OCI-LY1 (cell line): Measurements from ENCODE around the gene KRT80.

Experiments used
- H2AFZ ChIP-seq: fragments of 200-600 bp; sonication (generic), shearing (Covaris generic); 2 replicates; pipeline ENCODE4 v1.6.0; 2014; ENCODE audit warnings: antibody characterized with exemption, mild to moderate bottlenecking, low read length
- H3F3A ChIP-seq: fragments of 200-600 bp; sonication (generic), shearing (Covaris generic); 2 replicates; pipeline ENCODE4 v1.6.0; 2014; ENCODE audit warnings: mild to moderate bottlenecking, antibody characterized with exemption, low read length, moderate library complexity; ENCODE audit not compliant: insufficient read depth
- H3K27ac ChIP-seq: fragments of 200-600 bp; sonication (generic); 2 replicates; pipeline ENCODE4 v1.5.1; 2014; ENCODE audit warnings: low read length, mixed run types, mild to moderate bottlenecking, low read depth; ENCODE audit not compliant: poor library complexity, severe bottlenecking
- H3K27me3 ChIP-seq: fragments of 200-600 bp; sonication (generic); 2 replicates; pipeline ENCODE4 v1.6.0; 2014; ENCODE audit warnings: antibody characterized with exemption, mild to moderate bottlenecking, low read length, moderate library complexity; ENCODE audit not compliant: insufficient read depth
- H3K36me3 ChIP-seq: fragments of 200-600 bp; sonication (generic); 2 replicates; pipeline ENCODE4 v1.6.1; 2014; ENCODE audit warnings: mild to moderate bottlenecking, antibody characterized with exemption, low read length, moderate library complexity, mixed read lengths; ENCODE audit not compliant: insufficient read depth
- H3K4me1 ChIP-seq: fragments of 200-600 bp; sonication (generic); 2 replicates; pipeline ENCODE4 v1.5.1; 2014; ENCODE audit warnings: mild to moderate bottlenecking, low read length, moderate library complexity; ENCODE audit not compliant: insufficient read depth, severe bottlenecking
- H3K4me2 ChIP-seq: fragments of 200-600 bp; sonication (generic), shearing (Covaris generic); 2 replicates; pipeline ENCODE4 v1.6.1; 2014; ENCODE audit warnings: low read length
- H3K4me3 ChIP-seq: fragments of 200-600 bp; sonication (generic); 2 replicates; pipeline ENCODE4 v1.5.1; 2014; ENCODE audit warnings: low read length, low read depth, mild to moderate bottlenecking, mixed read lengths; ENCODE audit not compliant: poor library complexity, severe bottlenecking
- H3K79me2 ChIP-seq: fragments of 200-600 bp; shearing (Covaris generic); 2 replicates; pipeline ENCODE4 v1.6.1; 2016; ENCODE audit warnings: mixed run types, low read length, mixed read lengths; ENCODE audit not compliant: insufficient read depth
- H3K9ac ChIP-seq: fragments of 200-600 bp; sonication (generic), shearing (Covaris generic); 2 replicates; pipeline ENCODE4 v1.6.1; 2014; ENCODE audit warnings: mild to moderate bottlenecking, low read length, mixed read lengths
- H3K9me2 ChIP-seq: fragments of 200-600 bp; sonication (generic), shearing (Covaris generic); 2 replicates; pipeline ENCODE4 v1.6.1; 2014; ENCODE audit warnings: low read depth, mild to moderate bottlenecking, low read length, mixed read lengths
- H3K9me3 ChIP-seq: fragments of 200-600 bp; shearing (Covaris generic); 2 replicates; pipeline ENCODE4 v1.6.1; 2014; ENCODE audit warnings: low read length, mixed read lengths
- H4K20me1 ChIP-seq: fragments of 200-600 bp; sonication (generic), shearing (Covaris generic); 2 replicates; pipeline ENCODE4 v1.6.0; 2016; ENCODE audit warnings: mild to moderate bottlenecking, low read length; ENCODE audit not compliant: insufficient read depth
- EZH2 ChIP-seq: fragments of 200-600 bp; sonication (generic), shearing (Covaris generic); IDR thresholded peaks from 2 replicates; pipeline ENCODE4 v1.8.0; 2017; ENCODE audit warnings: borderline replicate concordance, mixed run types, mild to moderate bottlenecking, antibody characterized with exemption, low read length, moderate library complexity, mixed read lengths
- TF ChIP-seq, protein P1 (sequence below): fragments of 200-600 bp; sonication (generic), shearing (Covaris generic); IDR thresholded peaks from 2 replicates; pipeline ENCODE4 v1.5.1; 2017; ENCODE audit warnings: mild to moderate bottlenecking, antibody characterized with exemption, low read length, moderate library complexity, mixed read lengths

The KRT80 gene

DNA sequence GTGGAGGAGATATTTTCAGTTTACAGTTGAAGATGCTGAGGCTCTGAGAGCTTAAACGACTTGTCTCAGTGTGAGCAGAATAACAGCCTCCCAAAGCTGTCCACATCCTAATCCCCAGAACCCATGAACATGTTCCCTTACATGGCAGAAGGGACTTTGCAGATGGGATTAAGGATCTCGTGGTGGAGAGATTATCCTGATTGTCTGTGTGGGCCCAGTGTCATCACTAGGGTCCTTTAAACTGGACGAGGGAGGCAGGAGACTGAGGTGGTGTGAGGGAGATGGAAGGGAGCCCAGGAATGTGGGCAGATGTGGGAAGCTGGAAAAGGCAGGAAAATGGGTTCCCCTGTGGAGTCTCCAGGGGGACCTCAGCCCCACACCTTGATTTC is 9.6 kb upstream of the KRT80 start:
- H4K20me1 ChIP-seq, result no peaks in the 10 kb centered on the region
- no peaks in the 10 kb centered on the region for H3K4me1 ChIP-seq
- no peak overlapping the region for H3K27ac ChIP-seq

DNA sequence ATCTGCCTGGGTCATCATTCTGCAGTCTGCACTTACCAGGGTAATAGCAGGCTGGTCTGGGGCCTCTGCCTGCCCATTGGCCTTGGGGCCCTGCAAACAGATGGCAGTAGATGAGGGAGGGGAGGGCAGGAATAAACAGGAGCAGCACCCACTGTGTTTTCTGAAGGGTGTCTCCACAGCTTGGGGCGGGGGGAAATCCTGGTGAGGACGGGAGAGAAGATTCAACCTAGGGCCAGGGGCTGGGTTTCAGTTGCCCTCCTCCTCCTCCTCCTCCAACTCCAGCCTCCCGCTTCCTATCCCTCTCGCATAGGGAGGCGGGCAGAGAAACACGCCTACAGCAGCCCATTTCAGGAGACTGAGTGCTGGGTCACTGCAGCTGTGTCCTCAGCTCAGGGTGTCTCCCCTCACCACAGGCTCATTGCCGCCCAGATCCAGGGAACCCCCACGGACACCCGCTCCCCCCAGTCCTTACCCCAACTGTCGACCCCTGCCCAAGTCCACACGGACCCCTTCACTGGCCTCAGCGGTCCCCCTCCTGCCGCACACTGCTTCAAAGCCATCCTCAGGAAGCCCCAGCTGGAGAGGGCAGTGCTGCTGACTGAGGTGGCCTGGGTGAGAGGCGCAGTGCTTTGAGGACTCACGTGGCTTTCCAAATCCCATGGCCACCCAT is 9.1 kb upstream of the KRT80 start:
- H3K27ac ChIP-seq, result no peak overlapping the region
- H3K4me2 ChIP-seq, result no peak overlapping the region
- H3K4me1 ChIP-seq, result no peaks in the 10 kb centered on the region

More for the DNA sequence above, 9.6 kb upstream of the KRT80 start:
- H3K36me3 ChIP-seq, result no peaks in the 10 kb centered on the region
- no peaks in the 10 kb centered on the region for H3F3A ChIP-seq
- no peak for TF ChIP-seq EZH2
- TF ChIP-seq, protein P1, sequence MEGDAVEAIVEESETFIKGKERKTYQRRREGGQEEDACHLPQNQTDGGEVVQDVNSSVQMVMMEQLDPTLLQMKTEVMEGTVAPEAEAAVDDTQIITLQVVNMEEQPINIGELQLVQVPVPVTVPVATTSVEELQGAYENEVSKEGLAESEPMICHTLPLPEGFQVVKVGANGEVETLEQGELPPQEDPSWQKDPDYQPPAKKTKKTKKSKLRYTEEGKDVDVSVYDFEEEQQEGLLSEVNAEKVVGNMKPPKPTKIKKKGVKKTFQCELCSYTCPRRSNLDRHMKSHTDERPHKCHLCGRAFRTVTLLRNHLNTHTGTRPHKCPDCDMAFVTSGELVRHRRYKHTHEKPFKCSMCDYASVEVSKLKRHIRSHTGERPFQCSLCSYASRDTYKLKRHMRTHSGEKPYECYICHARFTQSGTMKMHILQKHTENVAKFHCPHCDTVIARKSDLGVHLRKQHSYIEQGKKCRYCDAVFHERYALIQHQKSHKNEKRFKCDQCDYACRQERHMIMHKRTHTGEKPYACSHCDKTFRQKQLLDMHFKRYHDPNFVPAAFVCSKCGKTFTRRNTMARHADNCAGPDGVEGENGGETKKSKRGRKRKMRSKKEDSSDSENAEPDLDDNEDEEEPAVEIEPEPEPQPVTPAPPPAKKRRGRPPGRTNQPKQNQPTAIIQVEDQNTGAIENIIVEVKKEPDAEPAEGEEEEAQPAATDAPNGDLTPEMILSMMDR, result no peak
- no peaks in the 10 kb centered on the region for H3K79me2 ChIP-seq
- no peak overlapping the region for H3K4me3 ChIP-seq
- H3K9ac ChIP-seq, result no peak overlapping the region
- no peaks in the 10 kb centered on the region for H3K9me2 ChIP-seq
- H3K4me2 ChIP-seq, result no peak overlapping the region
- no peaks in the 10 kb centered on the region for H3K9me3 ChIP-seq
- H2AFZ ChIP-seq, result no peak overlapping the region
- no peaks in the 10 kb centered on the region; the same call in 1 of the 2 replicates for H3K27me3 ChIP-seq

DNA sequence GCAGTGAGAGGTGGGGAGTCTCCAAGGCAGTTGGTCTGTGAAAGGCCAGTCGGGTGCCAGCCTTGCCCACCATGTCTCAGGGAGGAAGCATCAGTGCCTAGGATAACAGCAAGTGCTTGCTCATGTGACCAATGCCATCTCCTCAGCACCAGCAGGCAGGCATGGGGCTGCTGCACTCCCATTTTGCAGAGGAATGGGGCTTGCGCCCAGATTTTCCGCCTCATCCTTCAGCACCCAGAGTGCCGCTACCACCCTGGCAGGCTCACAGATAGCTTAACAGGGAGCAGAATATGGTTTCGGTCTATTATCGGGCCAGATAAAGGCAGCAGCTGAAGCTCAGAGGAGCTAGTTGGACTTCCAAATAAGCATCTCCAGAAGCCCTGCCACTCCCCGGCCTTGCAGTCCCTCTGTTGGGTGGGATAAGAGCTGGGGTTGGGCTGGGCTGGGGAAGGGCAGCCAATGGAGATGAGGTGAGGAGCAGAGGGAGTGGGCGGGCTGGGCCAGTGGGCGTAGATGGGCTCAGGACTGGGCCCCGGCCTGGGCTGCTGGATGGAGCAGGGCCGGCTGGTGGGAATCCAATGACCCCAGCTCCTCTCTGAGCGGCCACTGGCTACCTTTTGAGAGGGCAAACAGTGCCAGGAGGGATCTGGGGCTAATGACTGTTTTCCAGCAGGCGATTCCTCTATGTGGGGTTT is 8.4 kb upstream of the KRT80 start:
- H3K9ac ChIP-seq, result no peak overlapping the region
- H3K36me3 ChIP-seq, result no peaks in the 10 kb centered on the region
- H4K20me1 ChIP-seq, result no peaks in the 10 kb centered on the region
- no peak overlapping the region for H3K27ac ChIP-seq
- H3K9me3 ChIP-seq, result no peaks in the 10 kb centered on the region
- no peaks in the 10 kb centered on the region for H3K4me1 ChIP-seq
- no peaks in the 10 kb centered on the region for H3K9me2 ChIP-seq
- H3K4me3 ChIP-seq, result no peak overlapping the region
- H2AFZ ChIP-seq, result no peak overlapping the region
- H3K4me2 ChIP-seq, result no peak overlapping the region
- H3K79me2 ChIP-seq, result no peaks in the 10 kb centered on the region
- no peaks in the 10 kb centered on the region for H3F3A ChIP-seq
- TF ChIP-seq EZH2, result no peak
- TF ChIP-seq, protein P1, result no peak
- no peaks in the 10 kb centered on the region; the same call in 1 of the 2 replicates for H3K27me3 ChIP-seq

More for the DNA sequence above, 9.1 kb upstream of the KRT80 start:
- H2AFZ ChIP-seq, result no peak overlapping the region
- H3K9me2 ChIP-seq, result no peaks in the 10 kb centered on the region
- H3K9ac ChIP-seq, result no peak overlapping the region
- H3K27me3 ChIP-seq, result no peaks in the 10 kb centered on the region; the same call in 1 of the 2 replicates
- H3K36me3 ChIP-seq, result no peaks in the 10 kb centered on the region
- H3K9me3 ChIP-seq, result no peaks in the 10 kb centered on the region
- H3K79me2 ChIP-seq, result no peaks in the 10 kb centered on the region
- no peaks in the 10 kb centered on the region for H4K20me1 ChIP-seq
- no peaks in the 10 kb centered on the region for H3F3A ChIP-seq
- no peak overlapping the region for H3K4me3 ChIP-seq
- no peak for TF ChIP-seq EZH2
- TF ChIP-seq, protein P1, result no peak
